OCI-LY1 (cell line): Measurements from ENCODE around the gene DOCK2.

Experiments used
- H2AFZ ChIP-seq: fragments of 200-600 bp; sonication (generic), shearing (Covaris generic); 2 replicates; pipeline ENCODE4 v1.6.0; 2014; ENCODE audit warnings: antibody characterized with exemption, mild to moderate bottlenecking, low read length
- H3F3A ChIP-seq: fragments of 200-600 bp; sonication (generic), shearing (Covaris generic); 2 replicates; pipeline ENCODE4 v1.6.0; 2014; ENCODE audit warnings: mild to moderate bottlenecking, antibody characterized with exemption, low read length, moderate library complexity; ENCODE audit not compliant: insufficient read depth
- H3K27ac ChIP-seq: fragments of 200-600 bp; sonication (generic); 2 replicates; pipeline ENCODE4 v1.5.1; 2014; ENCODE audit warnings: low read length, mixed run types, mild to moderate bottlenecking, low read depth; ENCODE audit not compliant: poor library complexity, severe bottlenecking
- H3K27me3 ChIP-seq: fragments of 200-600 bp; sonication (generic); 2 replicates; pipeline ENCODE4 v1.6.0; 2014; ENCODE audit warnings: antibody characterized with exemption, mild to moderate bottlenecking, low read length, moderate library complexity; ENCODE audit not compliant: insufficient read depth
- H3K36me3 ChIP-seq: fragments of 200-600 bp; sonication (generic); 2 replicates; pipeline ENCODE4 v1.6.1; 2014; ENCODE audit warnings: mild to moderate bottlenecking, antibody characterized with exemption, low read length, moderate library complexity, mixed read lengths; ENCODE audit not compliant: insufficient read depth
- H3K4me1 ChIP-seq: fragments of 200-600 bp; sonication (generic); 2 replicates; pipeline ENCODE4 v1.5.1; 2014; ENCODE audit warnings: mild to moderate bottlenecking, low read length, moderate library complexity; ENCODE audit not compliant: insufficient read depth, severe bottlenecking
- H3K4me2 ChIP-seq: fragments of 200-600 bp; sonication (generic), shearing (Covaris generic); 2 replicates; pipeline ENCODE4 v1.6.1; 2014; ENCODE audit warnings: low read length
- H3K4me3 ChIP-seq: fragments of 200-600 bp; sonication (generic); 2 replicates; pipeline ENCODE4 v1.5.1; 2014; ENCODE audit warnings: low read length, low read depth, mild to moderate bottlenecking, mixed read lengths; ENCODE audit not compliant: poor library complexity, severe bottlenecking
- H3K79me2 ChIP-seq: fragments of 200-600 bp; shearing (Covaris generic); 2 replicates; pipeline ENCODE4 v1.6.1; 2016; ENCODE audit warnings: mixed run types, low read length, mixed read lengths; ENCODE audit not compliant: insufficient read depth
- H3K9ac ChIP-seq: fragments of 200-600 bp; sonication (generic), shearing (Covaris generic); 2 replicates; pipeline ENCODE4 v1.6.1; 2014; ENCODE audit warnings: mild to moderate bottlenecking, low read length, mixed read lengths
- H3K9me2 ChIP-seq: fragments of 200-600 bp; sonication (generic), shearing (Covaris generic); 2 replicates; pipeline ENCODE4 v1.6.1; 2014; ENCODE audit warnings: low read depth, mild to moderate bottlenecking, low read length, mixed read lengths
- H3K9me3 ChIP-seq: fragments of 200-600 bp; shearing (Covaris generic); 2 replicates; pipeline ENCODE4 v1.6.1; 2014; ENCODE audit warnings: low read length, mixed read lengths
- H4K20me1 ChIP-seq: fragments of 200-600 bp; sonication (generic), shearing (Covaris generic); 2 replicates; pipeline ENCODE4 v1.6.0; 2016; ENCODE audit warnings: mild to moderate bottlenecking, low read length; ENCODE audit not compliant: insufficient read depth
- CTCF ChIP-seq: fragments of 200-600 bp; sonication (generic), shearing (Covaris generic); IDR thresholded peaks from 2 replicates; pipeline ENCODE4 v1.5.1; 2017; ENCODE audit warnings: mild to moderate bottlenecking, antibody characterized with exemption, low read length, moderate library complexity, mixed read lengths
- EZH2 ChIP-seq: fragments of 200-600 bp; sonication (generic), shearing (Covaris generic); IDR thresholded peaks from 2 replicates; pipeline ENCODE4 v1.8.0; 2017; ENCODE audit warnings: borderline replicate concordance, mixed run types, mild to moderate bottlenecking, antibody characterized with exemption, low read length, moderate library complexity, mixed read lengths

The DOCK2 gene

GRCh38 chr5:169801324-169801777 is 164.3 kb downstream of the DOCK2 start:
- H3F3A ChIP-seq = no peaks in the 10 kb centered on the region
- H3K79me2 ChIP-seq = no peaks in the 10 kb centered on the region
- TF ChIP-seq EZH2 (no peak), CTCF (no peak)
- H3K9me3 ChIP-seq = no peaks in the 10 kb centered on the region
- no peak overlapping the region for H3K27ac ChIP-seq
- H3K27me3 ChIP-seq = no peaks in the 10 kb centered on the region
- no peaks in the 10 kb centered on the region for H3K4me1 ChIP-seq
- H3K9ac ChIP-seq = no peak overlapping the region
- no peaks in the 10 kb centered on the region for H3K9me2 ChIP-seq
- H3K36me3 ChIP-seq = peaks cover 44% of the 10 kb centered on the region; the same call in 1 of the 2 replicates
- H3K4me3 ChIP-seq = no peak overlapping the region
- no peak overlapping the region for H3K4me2 ChIP-seq
- H2AFZ ChIP-seq = no peak overlapping the region
- H4K20me1 ChIP-seq = no peaks in the 10 kb centered on the region

GRCh38 chr5:169801781-169802180 is 164.7 kb downstream of the DOCK2 start:
- H3F3A ChIP-seq = no peaks in the 10 kb centered on the region

GRCh38 chr5:169803077-169803981 is 166.3 kb downstream of the DOCK2 start:
- H3K9ac ChIP-seq = no peak overlapping the region
- H3K27ac ChIP-seq = no peak overlapping the region
- no peaks in the 10 kb centered on the region for H3K27me3 ChIP-seq
- TF ChIP-seq CTCF (no peak), EZH2 (no peak)
- no peaks in the 10 kb centered on the region for H3K4me1 ChIP-seq
- no peaks in the 10 kb centered on the region for H3K79me2 ChIP-seq
- no peaks in the 10 kb centered on the region for H3K9me3 ChIP-seq
- no peak overlapping the region for H3K4me2 ChIP-seq
- no peaks in the 10 kb centered on the region for H3F3A ChIP-seq
- no peak overlapping the region for H2AFZ ChIP-seq
- no peaks in the 10 kb centered on the region for H4K20me1 ChIP-seq
- no peaks in the 10 kb centered on the region for H3K9me2 ChIP-seq
- H3K4me3 ChIP-seq = no peak overlapping the region
- H3K36me3 ChIP-seq = peaks cover 46% of the 10 kb centered on the region; the same call in 1 of the 2 replicates

More at GRCh38 chr5:169801781-169802180, 164.7 kb downstream of the DOCK2 start:
- no peak overlapping the region for H3K9ac ChIP-seq
- no peak overlapping the region for H3K4me3 ChIP-seq
- no peaks in the 10 kb centered on the region for H3K79me2 ChIP-seq
- no peaks in the 10 kb centered on the region for H3K4me1 ChIP-seq
- no peaks in the 10 kb centered on the region for H3K9me3 ChIP-seq
- no peak overlapping the region for H3K4me2 ChIP-seq
- TF ChIP-seq EZH2 (no peak), CTCF (no peak)
- H4K20me1 ChIP-seq = no peaks in the 10 kb centered on the region
- H3K9me2 ChIP-seq = no peaks in the 10 kb centered on the region
- peaks cover 39% of the 10 kb centered on the region; the same call in 1 of the 2 replicates for H3K36me3 ChIP-seq
- no peak overlapping the region for H3K27ac ChIP-seq
- no peak overlapping the region for H2AFZ ChIP-seq
- no peaks in the 10 kb centered on the region for H3K27me3 ChIP-seq
